A673 (cell line): ENCODE data around the gene TRPM1.

Experiments
- CTCF ChIP-seq: fragments of 300-800, 200-600 bp; sonication (generic); conservative IDR thresholded peaks from 2 replicates; pipeline ENCODE4 v1.5.1; 2017; ENCODE audit warnings: low read depth, mild to moderate bottlenecking, antibody characterized with exemption, low read length, moderate library complexity, mixed read lengths
- EZH2 ChIP-seq: fragments of 200-600 bp; sonication (generic); IDR thresholded peaks from 2 replicates; pipeline ENCODE4 v1.6.1; 2017; ENCODE audit warnings: borderline replicate concordance, low read depth, mild to moderate bottlenecking, mixed read lengths, antibody characterized with exemption, low read length; ENCODE audit not compliant: poor library complexity, severe bottlenecking

- TF ChIP-seq CTCF (no peak), EZH2 (no peak)
Observed at GRCh38 chr15:30962659-30963058, 138.9 kb downstream of the TRPM1 start.
